ENCODE measurements around the gene SEC14L3.

Gene SEC14L3

GRCh38 chr22:30502153-30502552, 30.3 kb upstream of the SEC14L3 start:
- H3K4me3 ChIP-seq (ENCODE audit: low read depth, low read length): no peak overlapping the region
- DNase-seq (ENCODE audit: low read depth): no peak
- no peak for TF ChIP-seq CTCF (IDR thresholded peaks at IDR 0.05; ENCODE audit: insufficient read depth, low read depth, low read length, missing control alignments)

- no peak for DNase-seq (ENCODE audit: low read depth)
Measured at GRCh38 chr22:30500628-30501027, 28.8 kb upstream of the SEC14L3 start.

GRCh38 chr22:30497466-30498150, 25.8 kb upstream of the SEC14L3 start:
- no peak for DNase-seq (ENCODE audit: low read depth)
- no peak overlapping the region for H3K4me3 ChIP-seq (ENCODE audit: low read depth, low read length)
- TF ChIP-seq CTCF (IDR thresholded peaks at IDR 0.05; ENCODE audit: insufficient read depth, low read depth, low read length, missing control alignments): no peak

More at GRCh38 chr22:30500628-30501027, 28.8 kb upstream of the SEC14L3 start:
- H3K4me3 ChIP-seq (ENCODE audit: low read depth, low read length): no peak overlapping the region
- no peak for TF ChIP-seq CTCF (IDR thresholded peaks at IDR 0.05; ENCODE audit: insufficient read depth, low read depth, low read length, missing control alignments)

GRCh38 chr22:30495041-30495784, 23.4 kb upstream of the SEC14L3 start:
- TF ChIP-seq CTCF (IDR thresholded peaks at IDR 0.05; ENCODE audit: insufficient read depth, low read depth, low read length, missing control alignments): no peak
- DNase-seq (ENCODE audit: low read depth): no peak
- no peak overlapping the region for H3K4me3 ChIP-seq (ENCODE audit: low read depth, low read length)

- no peak for DNase-seq (ENCODE audit: low read depth)
- no peak overlapping the region for H3K4me3 ChIP-seq (ENCODE audit: low read depth, low read length)
- TF ChIP-seq CTCF (IDR thresholded peaks at IDR 0.05; ENCODE audit: insufficient read depth, low read depth, low read length, missing control alignments): no peak
Measured at GRCh38 chr22:30492144-30492543, 20.3 kb upstream of the SEC14L3 start.

GRCh38 chr22:30491381-30491780, 19.6 kb upstream of the SEC14L3 start:
- no peak overlapping the region for H3K4me3 ChIP-seq (ENCODE audit: low read depth, low read length)
- TF ChIP-seq CTCF (IDR thresholded peaks at IDR 0.05; ENCODE audit: insufficient read depth, low read depth, low read length, missing control alignments): no peak
- no peak for DNase-seq (ENCODE audit: low read depth)

Measured in GM12865 (cell line).